ENCODE results near the gene BMP7. TPM values are rescaled to one million over a fixed set of nuclear protein-coding genes. Genes with fewer than 3 reads are reported as not detected.

The BMP7 gene
- total and polyA plus RNA-seq, 2 of the 13 experiments (the other 11 are each of a cell fraction or from before 2014, with no cell fraction given) = not detected

DNA sequence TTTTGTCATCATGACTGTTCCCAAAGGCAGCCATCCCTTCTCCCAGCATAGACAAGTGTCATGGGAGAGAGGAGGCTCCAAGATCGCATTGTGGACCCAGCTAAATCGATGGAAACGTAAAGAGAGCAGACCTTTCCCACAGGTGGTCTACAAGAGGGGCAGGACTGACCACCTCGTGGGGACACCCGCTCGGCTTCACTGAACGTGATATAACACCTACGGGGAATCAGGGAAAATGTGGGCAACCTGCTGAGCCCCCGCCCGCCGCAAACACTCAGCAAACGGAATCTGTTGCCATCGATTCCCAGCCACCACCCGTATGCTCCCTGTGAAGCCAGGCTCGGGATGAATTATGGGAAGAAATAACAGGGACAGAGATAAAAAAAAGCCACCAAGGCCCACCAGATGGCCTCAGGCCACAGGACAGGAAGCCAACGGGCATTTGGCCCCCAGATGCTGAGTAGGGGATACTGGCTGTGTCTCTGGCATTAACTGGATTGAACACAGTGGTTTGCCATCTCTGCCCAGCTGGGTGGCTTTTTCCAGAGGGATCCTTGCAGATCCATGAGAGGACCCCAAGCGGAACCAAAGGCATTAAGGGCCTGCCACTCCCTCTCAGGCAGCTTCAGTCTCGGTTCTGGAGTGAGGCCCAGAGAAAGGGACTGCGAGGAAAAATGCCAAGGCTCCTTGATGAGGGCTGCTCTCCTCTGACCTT is 44.4 kb downstream of the BMP7 start:
- Histone ChIP-seq H3K79me2 (ENCODE audit: insufficient read depth, low read length) (no peaks in the 10 kb centered on the region), H2AFZ (ENCODE audit: low read length) (no peak overlapping the region), H4K20me1 (ENCODE audit: insufficient read depth, low read length) (no peaks in the 10 kb centered on the region; the same call in 1 of the 2 replicates), H3K4me3 (replicated peaks in 1 of 3; ENCODE audit: insufficient read depth in 1 of 3, low read depth in 2 of 3, low read length in 3 of 3) (no peak overlapping the region), H3K27ac (ENCODE audit: extremely low read length, insufficient read depth, low read length) (no peak overlapping the region), H3K36me3 (replicated peaks in 1 of 2; ENCODE audit: control insufficient read depth in 1 of 2, insufficient read depth in 2 of 2, low read length in 2 of 2) (no peaks in the 10 kb centered on the region), H3K9me3 (ENCODE audit: low read length) (no peaks in the 10 kb centered on the region), H3K27me3 (ENCODE audit: control insufficient read depth in 1 of 2, insufficient read depth in 2 of 2, low read length in 2 of 2) (peaks cover 11 to 62% of the 10 kb centered on the region in 2 experiments; a peak in 3 of 5 replicates), H3K4me2 (ENCODE audit: low read depth, low read length) (no peak overlapping the region), H3K9ac (ENCODE audit: insufficient read depth, low read depth, low read length) (no peak overlapping the region), H3K4me1 (ENCODE audit: insufficient read depth, low read length) (no peaks in the 10 kb centered on the region)
- TF ChIP-seq DDIT3 (CRISPR knock-in tag; IDR thresholded peaks at IDR 0.05) = no peak
- no peak for TF ChIP-seq ZFYVE20 (CRISPR knock-in tag; IDR thresholded peaks at IDR 0.05; ENCODE audit: borderline replicate concordance, low read depth)
- no peak for TF ChIP-seq TOE1 (CRISPR knock-in tag; IDR thresholded peaks at IDR 0.05)
- TF ChIP-seq, protein P1, sequence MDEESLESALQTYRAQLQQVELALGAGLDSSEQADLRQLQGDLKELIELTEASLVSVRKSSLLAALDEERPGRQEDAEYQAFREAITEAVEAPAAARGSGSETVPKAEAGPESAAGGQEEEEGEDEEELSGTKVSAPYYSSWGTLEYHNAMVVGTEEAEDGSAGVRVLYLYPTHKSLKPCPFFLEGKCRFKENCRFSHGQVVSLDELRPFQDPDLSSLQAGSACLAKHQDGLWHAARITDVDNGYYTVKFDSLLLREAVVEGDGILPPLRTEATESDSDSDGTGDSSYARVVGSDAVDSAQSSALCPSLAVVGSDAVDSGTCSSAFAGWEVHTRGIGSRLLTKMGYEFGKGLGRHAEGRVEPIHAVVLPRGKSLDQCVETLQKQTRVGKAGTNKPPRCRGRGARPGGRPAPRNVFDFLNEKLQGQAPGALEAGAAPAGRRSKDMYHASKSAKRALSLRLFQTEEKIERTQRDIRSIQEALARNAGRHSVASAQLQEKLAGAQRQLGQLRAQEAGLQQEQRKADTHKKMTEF (CRISPR knock-in tag; IDR thresholded peaks at IDR 0.05) = no peak
- TF ChIP-seq ZNF567 (CRISPR knock-in tag; IDR thresholded peaks at IDR 0.05; ENCODE audit: borderline replicate concordance) = no peak
- TF ChIP-seq, protein P2, sequence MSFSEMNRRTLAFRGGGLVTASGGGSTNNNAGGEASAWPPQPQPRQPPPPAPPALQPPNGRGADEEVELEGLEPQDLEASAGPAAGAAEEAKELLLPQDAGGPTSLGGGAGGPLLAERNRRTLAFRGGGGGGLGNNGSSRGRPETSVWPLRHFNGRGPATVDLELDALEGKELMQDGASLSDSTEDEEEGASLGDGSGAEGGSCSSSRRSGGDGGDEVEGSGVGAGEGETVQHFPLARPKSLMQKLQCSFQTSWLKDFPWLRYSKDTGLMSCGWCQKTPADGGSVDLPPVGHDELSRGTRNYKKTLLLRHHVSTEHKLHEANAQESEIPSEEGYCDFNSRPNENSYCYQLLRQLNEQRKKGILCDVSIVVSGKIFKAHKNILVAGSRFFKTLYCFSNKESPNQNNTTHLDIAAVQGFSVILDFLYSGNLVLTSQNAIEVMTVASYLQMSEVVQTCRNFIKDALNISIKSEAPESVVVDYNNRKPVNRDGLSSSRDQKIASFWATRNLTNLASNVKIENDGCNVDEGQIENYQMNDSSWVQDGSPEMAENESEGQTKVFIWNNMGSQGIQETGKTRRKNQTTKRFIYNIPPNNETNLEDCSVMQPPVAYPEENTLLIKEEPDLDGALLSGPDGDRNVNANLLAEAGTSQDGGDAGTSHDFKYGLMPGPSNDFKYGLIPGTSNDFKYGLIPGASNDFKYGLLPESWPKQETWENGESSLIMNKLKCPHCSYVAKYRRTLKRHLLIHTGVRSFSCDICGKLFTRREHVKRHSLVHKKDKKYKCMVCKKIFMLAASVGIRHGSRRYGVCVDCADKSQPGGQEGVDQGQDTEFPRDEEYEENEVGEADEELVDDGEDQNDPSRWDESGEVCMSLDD (CRISPR knock-in tag; IDR thresholded peaks at IDR 0.05; ENCODE audit: borderline replicate concordance) = no peak
- no peak for TF ChIP-seq ZNF292 (CRISPR knock-in tag; IDR thresholded peaks at IDR 0.05; ENCODE audit: borderline replicate concordance, low read depth)
- TF ChIP-seq CREM (IDR thresholded peaks at IDR 0.05) = no peak
- TF ChIP-seq CREM (CRISPR knock-in tag; IDR thresholded peaks at IDR 0.05) = no peak
- TF ChIP-seq NR2F6 (IDR thresholded peaks at IDR 0.05) = no peak
- no peak for TF ChIP-seq NR2F6 (CRISPR knock-in tag; IDR thresholded peaks at IDR 0.05)
- no peak for TF ChIP-seq PAWR (CRISPR knock-in tag; IDR thresholded peaks at IDR 0.05; ENCODE audit: borderline replicate concordance)
- no peak for TF ChIP-seq ATF7 (IDR thresholded peaks at IDR 0.05)
- TF ChIP-seq ATF7 (CRISPR knock-in tag; IDR thresholded peaks at IDR 0.05) = no peak
- TF ChIP-seq, protein P3, sequence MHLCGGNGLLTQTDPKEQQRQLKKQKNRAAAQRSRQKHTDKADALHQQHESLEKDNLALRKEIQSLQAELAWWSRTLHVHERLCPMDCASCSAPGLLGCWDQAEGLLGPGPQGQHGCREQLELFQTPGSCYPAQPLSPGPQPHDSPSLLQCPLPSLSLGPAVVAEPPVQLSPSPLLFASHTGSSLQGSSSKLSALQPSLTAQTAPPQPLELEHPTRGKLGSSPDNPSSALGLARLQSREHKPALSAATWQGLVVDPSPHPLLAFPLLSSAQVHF (CRISPR knock-in tag; IDR thresholded peaks at IDR 0.05) = no peak
- no peak for TF ChIP-seq SRSF1 (optimal IDR thresholded peaks at IDR 0.05; ENCODE audit: low read depth, low read length)
- no peak for TF ChIP-seq ZC3H4 (CRISPR knock-in tag; IDR thresholded peaks at IDR 0.05; ENCODE audit: borderline replicate concordance)
- no peak for TF ChIP-seq ZSCAN29 (CRISPR knock-in tag; conservative IDR thresholded peaks at IDR 0.05)
- TF ChIP-seq MEF2D (CRISPR knock-in tag; IDR thresholded peaks at IDR 0.05) = no peak
- no peak for TF ChIP-seq NFIB (CRISPR knock-in tag; IDR thresholded peaks at IDR 0.05; ENCODE audit: borderline replicate concordance)
- TF ChIP-seq ZNF747 (CRISPR knock-in tag; IDR thresholded peaks at IDR 0.05; ENCODE audit: borderline replicate concordance) = no peak
- TF ChIP-seq KAT7 (CRISPR knock-in tag; IDR thresholded peaks at IDR 0.05; ENCODE audit: borderline replicate concordance) = no peak
- FAIRE-seq = no peak
- 39% methylated on average over 19 of the region's 19 CpGs for WGBS (ENCODE audit: low lambda C conversion rate)
- in situ Hi-C loops (cut with HindIII; ENCODE audit: extremely low pct_ligation_motif_present, low pct_unique_long_range_greater_than_20kb) (no loop called here), intact Hi-C loops (cut with micrococcal nuclease; ENCODE audit: unreplicated experiment) (no loop called here)
- CTCF ChIA-PET (ENCODE audit: low intra/inter-chr PET ratio, low total read pairs) = no interaction called here
- DNase-seq (ENCODE audit: low spot score) = no peak
- BruUV-seq (replicated peaks) = no TSS peak
- POLR2A ChIA-PET = no interaction called here
- no peak for ATAC-seq
